B cell (primary cell): ENCODE data around the gene NECTIN1.

Experiments used
- CTCF ChIP-seq: fragments of 200-600 bp; IDR thresholded peaks from one replicate; pipeline ENCODE4 v1.8.0; 2022; ENCODE audit warnings: antibody characterized with exemption, mild to moderate bottlenecking
- EZH2 ChIP-seq: IDR thresholded peaks from 2 replicates; pipeline ENCODE4 v1.6.1; 2012; ENCODE audit warnings: borderline replicate concordance, low read depth, mild to moderate bottlenecking, moderate library complexity, low read length; ENCODE audit not compliant: insufficient read depth, poor library complexity, severe bottlenecking

- TF ChIP-seq CTCF (no peak), EZH2 (no peak)
These were observed 48.2 kb downstream of the NECTIN1 start for GRCh38 chr11:119680541-119681360.
